AG09319 (cell line): ENCODE measurements around the gene KMT2C.
"Not testable (repeated sequence)": the region's sequence is repeated elsewhere in the genome, so short reads cannot be mapped to it uniquely, and the experiment has no call there.

Experiments used
- DNase-seq: peaks from one replicate; pipeline ENCODE4 v3.0.0-alpha.2; 2010; ENCODE audit warnings: low read depth; ENCODE audit errors: extremely low read depth
- CTCF ChIP-seq: IDR thresholded peaks from 2 replicates; pipeline ENCODE4 v1.5.1; 2011; ENCODE audit warnings: low read depth, mild to moderate bottlenecking, inconsistent platforms, low read length, moderate library complexity

Gene KMT2C

GRCh38 chr7:152307902-152308301 lies 127.9 kb downstream of the KMT2C start:
- DNase-seq = no peak
- no peak for TF ChIP-seq CTCF

- DNase-seq = not testable (repeated sequence)
Observed at GRCh38 chr7:152299542-152300143, 136.2 kb downstream of the KMT2C start.

- DNase-seq = no peak
- no peak for TF ChIP-seq CTCF
Observed at GRCh38 chr7:152292897-152293296, 142.9 kb downstream of the KMT2C start.

GRCh38 chr7:152286972-152287371 lies 148.8 kb downstream of the KMT2C start:
- not testable (repeated sequence) for DNase-seq

- DNase-seq = not testable (repeated sequence)
Observed at GRCh38 chr7:152286219-152286618, 149.6 kb downstream of the KMT2C start.

- not testable (repeated sequence) for DNase-seq
Observed at GRCh38 chr7:152284998-152285397, 150.8 kb downstream of the KMT2C start.

GRCh38 chr7:152277687-152278086 lies 158.1 kb downstream of the KMT2C start:
- not testable (repeated sequence) for DNase-seq

GRCh38 chr7:152270427-152270826 lies 165.4 kb downstream of the KMT2C start:
- not testable (repeated sequence) for DNase-seq

GRCh38 chr7:152266859-152267258 lies 168.9 kb downstream of the KMT2C start:
- DNase-seq = not testable (repeated sequence)

GRCh38 chr7:152264915-152265314 lies 170.9 kb downstream of the KMT2C start:
- DNase-seq = not testable (repeated sequence)

GRCh38 chr7:152262146-152262545 lies 173.7 kb downstream of the KMT2C start:
- not testable (repeated sequence) for DNase-seq

- not testable (repeated sequence) for DNase-seq
Observed at GRCh38 chr7:152259645-152260044, 176.2 kb downstream of the KMT2C start.

- not testable (repeated sequence) for DNase-seq
Observed at GRCh38 chr7:152247851-152248250, 188.0 kb downstream of the KMT2C start.

- DNase-seq = not testable (repeated sequence)
Observed at GRCh38 chr7:152245417-152245816, 190.4 kb downstream of the KMT2C start.

GRCh38 chr7:152243464-152243863 lies 192.3 kb downstream of the KMT2C start:
- not testable (repeated sequence) for DNase-seq

- not testable (repeated sequence) for DNase-seq
Observed at GRCh38 chr7:152241301-152241700, 194.5 kb downstream of the KMT2C start.

GRCh38 chr7:152236306-152236705 lies 199.5 kb downstream of the KMT2C start:
- not testable (repeated sequence) for DNase-seq

- not testable (repeated sequence) for DNase-seq
Observed at GRCh38 chr7:152234421-152234820, 201.4 kb downstream of the KMT2C start.
